GM19328 (cell line): ENCODE data around the gene ZNF511.
"Not testable (repeated sequence)": the region's sequence is repeated elsewhere in the genome, so short reads cannot be mapped to it uniquely, and the experiment has no call there.

Experiments
- ATAC-seq: cut with Tn5 transposase; IDR thresholded peaks from one replicate; pipeline ENCODE4 v1.9.1; 2021; ENCODE audit warnings: mild to moderate bottlenecking, moderate library complexity; ENCODE audit not compliant: unreplicated experiment

Gene ZNF511

GRCh38 chr10:133313192-133313591, 4.5 kb downstream of the ZNF511 start:
- no peak for ATAC-seq

GRCh38 chr10:133314911-133315310, 6.2 kb downstream of the ZNF511 start:
- no peak for ATAC-seq

- ATAC-seq = no peak
Measured at GRCh38 chr10:133315847-133316246, 7.1 kb downstream of the ZNF511 start.

- ATAC-seq = no peak
Measured at GRCh38 chr10:133316266-133316665, 7.6 kb downstream of the ZNF511 start.

- no peak for ATAC-seq
Measured at GRCh38 chr10:133316732-133317131, 8.0 kb downstream of the ZNF511 start.

GRCh38 chr10:133318494-133319127, 9.9 kb downstream of the ZNF511 start:
- no peak for ATAC-seq

GRCh38 chr10:133320852-133321422, 12.2 kb downstream of the ZNF511 start:
- ATAC-seq = not testable (repeated sequence)

GRCh38 chr10:133322064-133322709, 13.5 kb downstream of the ZNF511 start:
- ATAC-seq = not testable (repeated sequence)

- ATAC-seq = no peak
Measured at GRCh38 chr10:133324198-133324792, 15.6 kb downstream of the ZNF511 start.

- no peak for ATAC-seq
Measured at GRCh38 chr10:133324857-133325260, 16.1 kb downstream of the ZNF511 start.

GRCh38 chr10:133325440-133326222, 16.9 kb downstream of the ZNF511 start:
- no peak for ATAC-seq

- no peak for ATAC-seq
Measured at GRCh38 chr10:133326223-133326551, 17.5 kb downstream of the ZNF511 start.

GRCh38 chr10:133326745-133327650, 18.3 kb downstream of the ZNF511 start:
- ATAC-seq = no peak

GRCh38 chr10:133327651-133328357, 19.1 kb downstream of the ZNF511 start:
- ATAC-seq = no peak

- no peak for ATAC-seq
Measured at GRCh38 chr10:133328358-133329343, 19.9 kb downstream of the ZNF511 start.

GRCh38 chr10:133329491-133330202, 20.9 kb downstream of the ZNF511 start:
- ATAC-seq = peak; percentile 82

- no peak for ATAC-seq
Measured at GRCh38 chr10:133332936-133333699, 24.4 kb downstream of the ZNF511 start.
